Stimulated activated CD8-positive, alpha-beta memory T cell treated with anti-CD3 and anti-CD28 coated beads, Interleukin-12 subunit alpha, Interleukin-12 subunit beta, amount 100 ng/mL, for 1 hour (primary cell): ENCODE data around the gene PHLDB2.

ENCODE experiments used
- DNase-seq: peaks from one replicate; pipeline ENCODE4 v3.0.0-alpha.2; 2020; ENCODE audit warnings: low read depth

Gene PHLDB2

DNA sequence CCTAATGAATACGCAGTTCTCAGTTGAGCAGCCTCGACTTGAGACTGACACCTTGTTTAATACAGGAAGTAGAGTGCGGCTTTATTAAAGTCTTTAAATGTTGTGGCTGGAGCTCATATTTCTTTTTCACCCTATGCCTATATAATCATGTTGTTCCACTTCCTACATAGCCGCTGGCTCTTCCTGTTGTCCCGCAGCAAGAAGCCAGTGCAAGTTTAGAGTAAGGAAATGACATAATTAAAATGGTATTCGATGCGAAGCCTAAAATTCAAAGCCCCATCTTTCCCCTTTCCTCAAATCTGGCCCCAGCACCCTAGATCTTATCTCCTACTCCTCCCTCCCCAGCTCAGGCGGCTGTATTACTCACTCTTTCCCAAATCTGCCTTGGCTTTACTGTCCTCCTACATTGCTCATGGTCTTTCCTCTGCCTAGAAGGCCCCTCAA lies 7.5 kb upstream of the PHLDB2 start:
- no peak for DNase-seq

DNA sequence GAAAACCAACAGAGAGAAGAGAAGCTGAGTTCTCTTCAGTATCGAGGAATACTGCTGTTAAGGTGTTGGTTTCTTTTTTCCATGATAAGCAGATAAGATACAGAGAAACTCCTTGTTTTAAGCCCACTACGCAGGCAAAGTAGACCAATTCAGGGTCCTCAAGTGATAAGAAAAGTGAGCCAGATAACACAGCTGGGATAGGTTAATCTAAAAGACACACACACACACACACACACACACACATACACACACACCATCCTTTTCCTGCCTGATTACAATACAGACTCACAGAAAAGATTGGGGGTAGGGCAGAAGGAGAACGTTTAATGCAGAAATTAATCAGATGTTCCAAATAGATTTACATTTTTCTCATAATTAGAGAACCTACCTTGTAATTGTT lies 6.5 kb upstream of the PHLDB2 start:
- DNase-seq = no peak

DNA sequence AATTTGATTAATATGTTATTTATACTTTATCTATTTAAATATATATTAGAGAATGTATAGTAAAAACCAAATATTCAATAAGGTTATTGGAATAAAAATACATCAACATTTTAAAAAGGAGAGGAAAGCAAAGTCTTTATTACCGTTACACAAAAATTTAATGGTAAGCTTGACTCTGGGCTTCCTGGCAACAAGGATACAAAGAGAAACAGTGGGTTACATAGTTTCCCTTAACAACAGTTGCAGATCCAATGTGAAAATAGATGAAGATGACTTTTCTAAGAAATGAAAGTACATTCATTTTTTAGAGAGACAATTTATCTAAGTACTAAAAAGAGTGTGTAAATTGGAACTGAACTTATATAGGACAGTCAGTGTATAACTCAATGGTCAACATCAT lies 6.0 kb upstream of the PHLDB2 start:
- DNase-seq = no peak

- DNase-seq = no peak
Measured at GRCh38 chr3:111854990-111855389, 4.1 kb upstream of the PHLDB2 start.

- no peak for DNase-seq
Measured at GRCh38 chr3:111856501-111856900, 2.6 kb upstream of the PHLDB2 start.

- no peak for DNase-seq
Measured at GRCh38 chr3:111857474-111857873, 1.6 kb upstream of the PHLDB2 start.

GRCh38 chr3:111858642-111859041 lies 423 bp upstream of the PHLDB2 start:
- DNase-seq = no peak

- peak; percentile 20 for DNase-seq
Measured at GRCh38 chr3:111859974-111860859, 1.2 kb downstream of the PHLDB2 start.

GRCh38 chr3:111861391-111861790 lies 2.3 kb downstream of the PHLDB2 start:
- no peak for DNase-seq

GRCh38 chr3:111862415-111862814 lies 3.4 kb downstream of the PHLDB2 start:
- no peak for DNase-seq

- no peak for DNase-seq
Measured at GRCh38 chr3:111862974-111863373, 3.9 kb downstream of the PHLDB2 start.

GRCh38 chr3:111863942-111864694 lies 5.1 kb downstream of the PHLDB2 start:
- DNase-seq = no peak

GRCh38 chr3:111864821-111865656 lies 6.0 kb downstream of the PHLDB2 start:
- no peak for DNase-seq

GRCh38 chr3:111867889-111868426 lies 8.9 kb downstream of the PHLDB2 start:
- no peak for DNase-seq

- DNase-seq = no peak
Measured at GRCh38 chr3:111870620-111871019, 11.6 kb downstream of the PHLDB2 start.

GRCh38 chr3:111871809-111872623 lies 13.0 kb downstream of the PHLDB2 start:
- no peak for DNase-seq

DNA sequence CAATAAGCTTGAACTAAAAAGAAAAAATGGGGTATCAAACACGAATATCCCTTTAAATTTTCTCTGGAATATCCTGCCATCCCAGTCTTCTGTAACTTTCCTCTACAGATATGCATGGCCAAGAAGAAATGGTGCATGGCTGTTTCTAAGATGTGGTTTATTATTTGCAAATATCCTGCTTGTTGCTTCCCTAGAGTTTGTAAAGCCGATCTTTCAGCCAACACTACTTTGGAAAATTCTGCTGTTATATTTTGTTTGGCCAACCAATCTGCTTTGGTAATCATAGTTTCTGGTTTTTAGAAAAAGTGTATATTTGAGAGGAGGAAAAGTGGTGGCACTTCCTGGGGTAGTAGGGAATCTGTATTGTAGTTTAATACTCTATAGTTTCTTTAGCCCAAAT lies 13.9 kb downstream of the PHLDB2 start:
- no peak for DNase-seq

DNA sequence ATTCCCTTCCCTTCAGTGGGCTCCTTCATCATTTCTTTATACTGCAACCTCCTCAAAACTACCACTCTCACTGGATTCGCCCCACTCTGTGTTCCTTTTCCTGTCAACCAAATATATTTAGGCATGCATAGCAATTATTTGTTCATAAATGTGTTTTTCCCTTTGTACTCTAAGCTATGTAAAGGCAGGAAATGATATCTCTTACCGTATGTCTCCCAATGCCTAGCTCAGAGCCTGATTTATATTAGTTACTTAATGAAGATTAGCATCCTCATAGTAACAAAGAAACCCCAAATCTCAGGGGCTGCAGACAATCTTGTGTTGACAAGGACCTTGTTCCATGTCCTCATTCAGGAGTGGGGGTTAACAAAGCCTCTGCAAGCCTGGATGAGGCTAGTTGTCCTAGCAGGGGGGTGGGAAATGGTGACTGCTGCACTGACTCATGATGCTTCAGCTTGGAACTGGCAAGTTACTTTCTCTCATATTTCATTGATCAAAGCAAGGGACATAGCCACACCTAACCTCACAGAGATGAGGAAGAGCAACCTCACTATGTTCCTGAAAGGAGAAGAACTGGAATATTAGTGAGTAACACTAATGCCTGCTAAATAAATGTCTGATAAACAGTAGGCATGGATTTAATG lies 15.2 kb downstream of the PHLDB2 start:
- DNase-seq = no peak

DNA sequence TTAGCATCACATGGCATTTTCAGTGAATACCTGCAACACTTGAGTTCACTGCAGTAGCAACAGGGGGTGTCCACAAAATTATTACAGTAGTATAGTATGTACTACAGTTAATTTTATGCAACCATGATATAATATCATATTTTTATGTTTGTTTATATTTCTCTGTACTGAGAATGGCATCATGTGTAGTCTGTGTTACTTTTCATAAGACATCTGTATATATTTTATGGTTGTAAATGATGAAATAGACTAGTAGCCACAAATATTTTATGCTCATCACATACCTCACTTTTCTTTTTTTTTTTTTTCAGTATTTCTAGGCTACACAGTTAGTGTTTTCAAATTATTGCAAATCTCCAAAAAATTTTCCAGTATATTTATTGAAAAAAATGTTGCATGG lies 22.4 kb downstream of the PHLDB2 start:
- DNase-seq = no peak

GRCh38 chr3:111882194-111882593 lies 23.1 kb downstream of the PHLDB2 start:
- no peak for DNase-seq

- DNase-seq = no peak
Measured at GRCh38 chr3:111882799-111883198, 23.7 kb downstream of the PHLDB2 start.
